GM12878 (cell line): ENCODE results near the gene NXPH1.

ENCODE experiments used
- CTCF ChIP-seq, 3 experiments: IDR thresholded peaks in 2 of 3; conservative IDR thresholded peaks in 1 of 3; 2 replicates each; pipeline ENCODE4 v1.5.1; 2011; ENCODE audit warnings: low read depth in 3 of 3, low read length in 3 of 3, mild to moderate bottlenecking in 3 of 3, control low read depth in 2 of 3, moderate library complexity in 2 of 3, inconsistent platforms in 1 of 3, mixed read lengths in 1 of 3; ENCODE audit not compliant: control insufficient read depth in 2 of 3, insufficient read depth in 1 of 3; ENCODE audit errors: extremely low read depth in 1 of 3
- EZH2 ChIP-seq: IDR thresholded peaks from 2 replicates; pipeline ENCODE4 v1.6.1; 2012; ENCODE audit warnings: low read depth, mild to moderate bottlenecking, control low read depth, inconsistent platforms, low read length, borderline replicate concordance; ENCODE audit not compliant: control insufficient read depth
- HDAC2 ChIP-seq: fragments of 200-600 bp; sonication (generic); IDR thresholded peaks from 2 replicates; pipeline ENCODE4 v1.6.1; 2017
- HDGF ChIP-seq: fragments of 450-650 bp; IDR thresholded peaks from 2 replicates; pipeline ENCODE4 v1.6.1; 2016; ENCODE audit warnings: antibody characterized with exemption
- POLR2AphosphoS5 ChIP-seq: IDR thresholded peaks from 2 replicates; pipeline ENCODE4 v1.6.1; 2011; ENCODE audit warnings: mild to moderate bottlenecking, low read length, inconsistent platforms
- RAD21 ChIP-seq: IDR thresholded peaks from 2 replicates; pipeline ENCODE4 v1.6.1; 2011; ENCODE audit warnings: mild to moderate bottlenecking, low read depth, low read length, moderate library complexity; ENCODE audit not compliant: insufficient read depth
- TBL1XR1 ChIP-seq: IDR thresholded peaks from 2 replicates; pipeline ENCODE4 v1.6.1; 2012; ENCODE audit warnings: low read depth, low read length, improper control_type of control experiment
- USF2 ChIP-seq: IDR thresholded peaks from 2 replicates; pipeline ENCODE4 v1.6.1; 2011; ENCODE audit warnings: low read depth, low read length, improper control_type of control experiment, borderline replicate concordance

- TF ChIP-seq EZH2 (no peak), RAD21 (no peak), CTCF (IDR thresholded peaks at IDR 0.05 in 2 of 3, conservative IDR thresholded peaks at IDR 0.05 in 1 of 3; ENCODE audit: control insufficient read depth in 2 of 3, extremely low read depth in 1 of 3, insufficient read depth in 1 of 3, low read depth in 3 of 3, low read length in 3 of 3) (no peak), TBL1XR1 (no peak), POLR2AphosphoS5 (no peak), USF2 (no peak), HDGF (no peak), HDAC2 (no peak)
These were observed 167.7 kb downstream of the NXPH1 start for GRCh38 chr7:8601121-8601520.
